Stimulated activated CD4-positive, alpha-beta T cell treated with anti-CD3 and anti-CD28 coated beads, TNF-alpha, amount 100 ng/mL, for 1 hour (primary cell): ENCODE measurements around the gene HAVCR2.
A peak's percentile ranks its signal among the peaks of the same experiment; 100 is the strongest.

Source experiments
- DNase-seq, 3 donors: peaks; one replicate each; pipeline ENCODE4 v3.0.0-alpha.2; 2020; ENCODE audit warnings: low read depth in 3 of 3, low spot score in 1 of 3

HAVCR2 gene

DNA sequence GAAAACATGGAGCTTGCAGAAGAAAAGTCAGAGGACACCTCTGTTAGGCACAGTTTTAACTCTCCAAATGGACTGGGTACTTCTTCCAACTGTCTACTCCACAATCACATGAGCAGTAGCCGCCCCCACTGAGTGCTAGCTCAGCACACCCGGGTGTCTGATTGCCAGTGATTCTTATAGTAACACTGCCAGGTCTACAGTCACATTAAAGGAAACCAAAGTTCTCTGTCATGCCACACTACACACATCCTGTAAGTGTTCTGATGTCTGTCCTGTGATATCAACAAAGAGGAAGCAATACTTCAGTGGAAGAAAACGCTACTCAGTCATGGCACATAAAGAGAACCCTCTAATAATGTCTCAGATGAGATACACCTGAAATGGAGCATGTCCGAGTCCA, at the start of gene HAVCR2:
TSS of gene HAVCR2 (minus strand) at position 69 of the 400 bp plus-strand sequence. CDS start at position 8, 61 bp downstream.
- no peak for DNase-seq

DNA sequence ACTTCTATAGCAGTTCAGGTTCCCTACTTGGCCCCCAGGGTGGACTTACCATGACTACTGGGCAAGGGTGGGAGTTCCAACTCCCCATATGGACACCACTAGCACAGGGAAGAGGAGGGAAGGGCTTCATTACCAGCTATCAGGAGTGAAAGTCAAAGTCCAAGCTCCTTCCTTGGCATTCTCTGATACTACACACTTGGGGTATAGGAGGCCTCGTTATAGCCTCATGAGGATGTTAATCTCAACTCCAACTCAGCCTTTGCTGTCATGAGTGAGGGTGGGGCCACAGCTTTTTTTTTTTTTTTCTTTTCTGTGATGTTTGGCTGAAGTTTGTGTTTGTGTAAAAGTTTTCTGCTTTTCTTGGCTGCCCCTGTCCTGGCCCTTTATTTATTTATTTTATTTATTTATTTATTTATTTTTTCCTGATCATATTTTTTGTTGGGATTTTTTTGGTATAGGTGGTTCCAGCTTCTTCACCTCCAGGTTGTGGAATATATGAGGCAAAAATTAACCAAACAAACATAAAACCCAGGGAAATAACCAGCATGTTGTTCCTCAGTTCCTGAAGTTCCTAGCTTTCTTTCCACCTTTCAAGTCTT, 48.5 kb upstream of the HAVCR2 start:
- DNase-seq, result no peak

DNA sequence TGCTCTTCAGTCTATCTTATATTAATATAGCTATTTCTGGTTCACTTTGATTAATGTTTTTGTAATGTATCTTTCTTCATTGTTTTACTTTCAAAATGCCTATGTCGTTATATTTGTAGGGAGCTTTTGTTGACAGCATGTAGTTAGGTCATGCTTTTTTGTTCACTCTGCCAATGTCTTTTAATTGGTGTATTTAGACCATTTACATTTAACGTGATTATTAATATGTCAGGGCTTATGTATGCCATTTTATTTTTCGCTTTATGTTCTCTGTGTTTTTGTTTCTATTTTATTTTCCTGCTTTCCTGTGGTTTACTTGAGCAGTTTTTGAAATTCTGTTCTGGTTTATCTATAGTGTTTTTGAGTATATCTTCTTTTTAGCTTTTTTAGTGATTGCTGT, 46.5 kb upstream of the HAVCR2 start:
- DNase-seq, result no peak

DNA sequence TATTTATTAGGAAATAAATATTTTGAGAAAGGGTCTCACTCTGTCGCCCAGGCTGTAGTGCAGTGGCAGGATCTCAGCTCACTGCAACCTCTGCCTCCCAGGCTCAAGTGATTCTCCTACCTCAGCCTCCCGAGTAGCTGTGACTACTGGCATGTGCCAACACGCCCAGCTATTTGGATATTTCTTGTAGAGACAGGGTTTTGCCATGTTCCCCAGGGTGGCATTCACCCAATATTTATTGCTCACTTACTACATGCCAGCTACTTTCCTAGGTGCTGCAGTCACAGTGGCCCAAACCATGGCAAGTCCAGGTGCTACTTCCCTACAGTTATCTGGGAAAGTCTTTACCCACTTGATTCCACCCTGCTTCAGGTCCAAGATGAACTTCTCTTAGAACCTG, 42.2 kb upstream of the HAVCR2 start:
- DNase-seq, result no peak

DNA sequence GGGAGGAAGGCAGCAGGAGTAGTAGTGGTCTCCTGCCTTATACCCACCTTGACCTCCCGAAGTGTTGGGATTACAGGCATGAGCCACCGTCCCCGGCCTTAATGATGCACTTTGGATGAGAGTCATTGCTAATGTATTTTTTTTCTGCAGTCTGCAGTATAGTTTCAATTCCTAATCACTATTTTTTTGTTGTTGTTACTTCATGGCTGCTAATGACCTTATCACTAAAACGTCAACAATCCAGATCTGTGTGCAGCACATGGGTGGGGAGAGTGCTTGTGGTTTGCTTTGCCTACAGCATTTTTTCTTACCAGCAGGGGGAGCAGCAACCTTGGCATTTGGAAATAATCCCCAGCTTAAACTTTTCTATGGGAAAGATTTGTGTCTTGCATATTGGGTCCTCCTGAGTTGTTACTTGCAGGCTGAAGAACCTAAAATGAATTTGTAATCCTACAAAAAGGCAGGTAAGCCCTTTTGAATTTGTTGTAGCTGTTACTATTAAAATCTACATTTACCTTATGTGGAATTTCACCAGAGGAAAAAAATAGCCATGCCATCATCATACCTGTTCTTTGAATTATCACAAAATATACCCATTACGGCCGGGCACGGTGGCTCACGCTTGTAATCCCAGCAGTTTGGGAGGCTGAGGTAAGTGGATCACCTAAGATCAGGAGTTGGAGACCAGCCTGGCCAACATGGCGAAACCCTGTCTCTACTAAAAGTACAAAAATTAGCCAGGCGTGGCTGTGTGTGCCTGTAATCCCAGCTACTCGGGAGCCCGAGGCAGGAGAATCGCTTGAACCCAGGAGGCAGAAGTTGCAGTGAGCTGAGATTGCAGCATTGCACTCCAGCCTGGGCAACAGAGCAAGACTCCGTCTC, 40.1 kb upstream of the HAVCR2 start:
- DNase-seq, result peak; percentile 56 to 69 (median 66)

DNA sequence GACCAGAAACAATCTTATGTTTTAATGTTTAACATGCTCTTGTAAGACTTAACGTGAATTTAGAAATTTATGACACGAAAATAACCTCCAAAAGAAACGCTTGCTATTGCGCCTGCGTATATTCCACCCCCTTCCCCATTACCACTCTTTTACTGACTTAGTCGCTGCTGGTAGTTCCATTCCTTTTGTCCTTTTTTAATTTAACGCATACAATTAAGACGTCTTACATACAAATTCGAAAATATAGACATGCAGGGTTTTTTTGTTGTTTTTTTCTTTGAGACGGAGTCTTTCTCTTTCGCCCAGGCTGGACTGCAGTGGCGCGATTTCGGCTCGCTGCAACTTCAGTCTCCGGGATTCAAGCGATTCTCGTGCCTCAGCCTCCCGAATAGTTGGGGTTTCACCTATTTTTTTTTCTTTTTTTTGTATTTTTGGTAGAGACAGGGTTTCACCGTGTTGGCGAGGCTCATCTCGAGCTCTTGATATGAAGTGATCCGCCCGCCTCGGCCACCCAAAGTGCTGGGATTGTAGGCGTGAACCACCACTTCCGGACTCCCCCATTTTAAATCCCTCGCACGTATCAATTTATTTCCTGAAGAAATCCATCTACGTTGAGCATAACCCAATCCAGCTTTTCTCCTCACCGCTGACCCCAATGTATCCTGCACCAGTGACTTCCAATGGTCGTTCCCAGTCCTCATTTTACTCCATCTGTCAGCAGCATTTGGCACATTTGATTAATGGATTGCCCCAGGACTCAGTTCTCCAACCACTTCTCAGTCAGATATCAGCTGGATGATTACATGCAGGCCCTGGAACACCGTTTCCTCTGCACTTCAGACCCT, 34.5 kb upstream of the HAVCR2 start:
- DNase-seq, result no peak

DNA sequence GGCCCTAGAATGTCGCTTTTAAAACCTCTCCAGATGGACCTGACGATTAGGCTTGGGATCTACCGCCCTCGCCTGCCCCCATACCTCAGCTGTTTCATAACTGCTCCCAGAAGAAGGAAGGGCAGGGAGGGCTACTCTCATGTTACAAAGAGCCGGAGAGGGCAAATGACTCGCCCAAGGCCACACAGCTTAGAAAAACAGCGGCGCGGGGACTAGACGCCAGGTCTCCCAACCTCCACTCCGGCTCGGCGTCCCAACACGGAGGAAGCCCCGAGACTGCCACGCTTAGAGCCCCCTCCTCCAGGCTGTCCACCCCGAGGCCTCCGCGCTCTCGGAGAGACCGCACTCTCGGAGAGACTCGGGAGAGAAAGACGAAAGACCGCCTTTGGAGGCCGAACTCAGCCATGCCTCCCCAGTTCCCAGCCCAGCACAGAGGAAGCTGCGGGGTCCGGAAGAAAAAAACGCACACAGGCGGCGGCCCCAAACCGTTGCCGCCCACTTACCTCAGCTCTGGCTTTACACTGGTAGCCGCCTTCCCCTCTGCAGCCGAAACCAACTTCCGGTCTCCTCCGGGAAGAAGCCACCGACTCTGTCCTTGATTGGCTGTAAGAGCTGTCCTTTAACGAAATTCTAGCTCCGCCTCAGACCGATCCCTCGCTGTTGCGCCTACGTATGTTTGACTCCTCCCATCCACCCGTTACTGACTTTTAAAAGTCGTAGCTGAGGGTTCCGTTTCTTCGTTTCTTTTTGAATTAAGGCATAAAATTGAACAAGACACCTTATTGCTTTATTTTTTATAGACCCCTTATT, 33.7 kb upstream of the HAVCR2 start, which contains the start of gene MED7:
TSS of gene MED7 (minus strand) at position 549 of the 810 bp plus-strand sequence. CDS start 3,434 bp downstream, outside the sequence.
- DNase-seq, result peak; percentile 64 to 86 (median 81)

DNA sequence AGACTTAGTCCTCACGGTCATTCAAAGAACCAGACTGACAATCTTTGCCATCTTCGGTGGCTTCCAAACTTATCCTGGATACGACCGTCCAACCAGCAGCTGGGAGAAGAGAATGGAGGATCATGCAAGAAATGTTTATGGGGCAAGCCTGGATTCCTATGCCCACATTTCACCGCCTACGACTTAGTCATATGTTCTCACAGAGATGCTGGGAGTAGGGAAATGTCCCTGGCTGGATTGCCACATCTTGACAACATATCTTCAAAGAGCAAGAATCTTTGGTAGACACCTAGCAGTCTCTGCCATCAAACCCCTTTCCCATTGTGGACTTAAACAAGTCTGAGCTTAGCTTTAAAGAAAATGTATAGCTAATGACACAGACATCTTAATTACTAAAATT, 28.8 kb upstream of the HAVCR2 start:
- DNase-seq, result no peak

DNA sequence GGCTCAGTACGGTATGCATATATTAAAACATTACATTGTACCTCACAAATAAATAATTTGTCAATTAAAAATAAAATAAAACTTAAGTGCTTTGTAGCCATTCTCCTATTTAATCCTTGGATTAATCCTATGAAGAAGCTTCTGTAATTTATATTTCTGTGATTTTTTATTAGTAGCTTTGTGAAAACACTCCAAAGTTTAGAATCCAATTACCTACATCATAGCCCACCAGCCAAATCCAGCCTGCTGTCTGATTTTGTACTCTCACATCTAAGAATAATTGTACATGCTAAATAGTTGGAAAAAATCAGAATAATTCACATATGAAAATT, 23.4 kb upstream of the HAVCR2 start:
- DNase-seq, result no peak

DNA sequence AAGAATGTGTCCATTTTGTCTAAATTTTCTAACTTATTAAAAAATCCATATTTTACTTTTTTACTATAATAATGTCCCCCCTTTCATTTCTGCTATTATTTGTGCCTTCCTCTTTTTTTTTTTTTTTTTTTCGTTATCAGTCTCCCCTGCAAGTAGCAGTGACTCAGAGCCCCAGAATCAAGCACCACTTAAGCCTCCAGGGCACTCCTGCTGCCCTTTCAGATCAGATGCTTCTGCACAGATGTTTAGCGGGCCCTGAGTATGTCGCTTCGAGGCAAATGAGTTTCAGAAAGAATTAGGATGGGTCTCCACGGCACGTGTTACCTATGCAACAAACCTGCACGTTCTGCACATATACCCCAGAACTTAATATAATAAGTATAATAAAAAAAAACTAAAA, 22.1 kb upstream of the HAVCR2 start:
- no peak for DNase-seq

DNA sequence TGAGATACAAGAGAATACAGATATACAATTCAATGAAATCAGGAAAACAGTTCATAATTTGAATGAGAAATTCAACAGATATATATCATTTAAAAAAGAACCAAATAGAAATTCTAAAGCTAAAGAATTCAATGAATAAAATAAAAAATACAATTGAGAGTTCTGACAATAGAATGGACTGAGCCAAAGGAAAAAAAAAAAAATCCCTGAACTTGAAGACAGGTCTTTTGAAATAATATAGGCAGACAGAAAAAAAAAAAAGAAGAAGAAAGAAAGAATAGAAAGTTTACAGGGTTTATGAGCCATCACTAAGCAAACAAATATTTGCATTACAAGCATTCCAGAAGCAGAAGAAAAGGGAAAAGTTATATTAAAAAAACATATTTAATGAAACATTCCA, 12.9 kb upstream of the HAVCR2 start:
- no peak for DNase-seq

DNA sequence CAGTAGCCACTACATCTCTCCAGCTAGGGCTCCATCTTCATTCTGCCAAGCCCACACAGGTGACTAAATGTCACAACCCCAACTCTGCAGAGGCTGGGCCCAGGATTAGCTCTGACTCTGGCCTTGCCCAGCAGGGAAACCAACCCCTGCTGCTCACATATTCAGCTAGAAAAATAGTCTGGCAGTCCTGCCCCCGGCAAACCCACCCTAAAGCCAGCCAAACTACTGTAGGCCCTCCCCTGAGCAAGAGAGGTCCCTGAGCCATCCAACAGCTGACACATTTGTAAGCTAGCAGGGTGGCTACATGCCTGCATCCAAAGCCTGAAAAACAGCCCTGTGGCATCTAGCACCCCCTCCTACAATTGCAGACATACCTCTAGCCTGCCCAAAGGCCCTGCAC, 11.3 kb upstream of the HAVCR2 start:
- no peak for DNase-seq

DNA sequence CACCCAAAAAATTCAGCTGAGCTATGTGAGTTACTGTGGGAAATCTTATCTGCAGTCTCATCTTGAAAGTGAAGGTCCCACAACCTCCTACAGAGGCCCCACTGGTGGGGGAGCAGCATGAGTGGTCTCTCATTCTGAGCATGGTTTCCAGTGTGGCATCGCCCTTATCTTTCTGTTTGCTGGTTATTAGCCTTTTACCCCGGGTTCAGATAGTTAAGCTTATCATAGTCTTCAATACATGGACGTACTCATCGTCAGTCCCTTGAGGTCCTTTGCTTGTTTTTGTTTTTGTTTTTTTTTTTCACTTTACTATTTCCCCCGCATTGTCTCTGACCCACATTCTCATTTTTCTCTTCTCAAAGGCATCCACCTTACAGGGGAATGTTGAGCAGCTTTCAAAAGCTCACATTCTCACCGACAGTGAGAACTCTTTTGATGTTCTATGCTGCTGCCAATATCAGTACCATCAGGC, 7.7 kb upstream of the HAVCR2 start:
- DNase-seq, result no peak

DNA sequence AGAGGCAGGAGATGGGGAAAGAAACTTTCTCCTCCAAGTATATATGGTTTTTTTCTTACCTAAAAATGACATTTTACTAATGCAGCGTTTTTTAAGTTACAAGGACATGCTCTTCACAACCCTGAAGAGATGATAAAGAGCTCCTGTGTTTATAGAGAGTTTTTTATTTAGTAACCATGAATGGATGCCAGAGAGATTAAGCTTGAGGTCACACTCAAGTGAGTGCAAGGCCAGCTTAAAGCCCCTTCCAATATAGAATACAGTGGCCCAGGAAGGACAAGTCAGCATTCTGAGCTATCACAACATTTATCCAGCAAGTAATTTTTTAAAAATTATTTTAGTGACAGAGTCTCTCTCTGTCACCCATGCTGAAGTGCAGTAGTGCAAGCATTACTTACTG, 6.7 kb upstream of the HAVCR2 start:
- no peak for DNase-seq

DNA sequence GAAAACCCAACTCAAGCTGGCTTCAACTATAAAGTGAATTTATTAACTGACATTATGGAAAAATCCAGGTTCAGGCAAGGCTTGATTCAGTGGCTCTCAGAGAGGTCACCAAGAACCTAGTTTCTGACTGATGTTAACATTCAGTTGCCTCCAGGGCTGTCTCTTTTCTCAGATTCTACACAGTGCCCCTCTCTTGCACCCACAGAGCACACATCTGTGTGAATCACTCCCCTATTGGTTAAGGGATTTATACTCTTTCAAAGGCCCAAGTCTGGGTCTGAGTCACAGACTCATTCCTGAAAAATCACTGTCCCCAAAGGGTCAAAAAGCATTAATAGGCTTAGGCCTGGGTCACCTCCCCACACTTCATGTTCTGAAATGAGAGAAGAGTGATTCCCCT, 6.2 kb upstream of the HAVCR2 start:
- no peak for DNase-seq

DNA sequence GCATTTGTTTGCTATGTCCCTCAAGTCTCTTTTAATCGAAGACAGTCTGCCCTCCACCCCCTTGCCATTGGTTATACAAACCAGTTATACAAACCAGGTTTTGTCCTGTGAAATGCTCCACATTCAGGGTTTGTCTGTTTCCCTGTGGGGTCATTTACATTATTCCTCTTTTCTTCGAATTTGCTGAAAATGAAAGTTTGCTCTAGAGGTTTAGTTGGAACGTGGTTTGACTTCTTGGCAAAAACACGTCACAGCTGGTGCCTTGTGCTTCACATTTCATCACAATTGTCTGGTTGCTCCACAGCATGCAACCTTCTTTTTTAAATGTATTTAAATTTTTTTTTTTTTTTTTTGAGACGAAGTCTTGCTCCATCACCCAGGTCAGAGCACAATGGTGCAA, 4.2 kb upstream of the HAVCR2 start:
- no peak for DNase-seq

DNA sequence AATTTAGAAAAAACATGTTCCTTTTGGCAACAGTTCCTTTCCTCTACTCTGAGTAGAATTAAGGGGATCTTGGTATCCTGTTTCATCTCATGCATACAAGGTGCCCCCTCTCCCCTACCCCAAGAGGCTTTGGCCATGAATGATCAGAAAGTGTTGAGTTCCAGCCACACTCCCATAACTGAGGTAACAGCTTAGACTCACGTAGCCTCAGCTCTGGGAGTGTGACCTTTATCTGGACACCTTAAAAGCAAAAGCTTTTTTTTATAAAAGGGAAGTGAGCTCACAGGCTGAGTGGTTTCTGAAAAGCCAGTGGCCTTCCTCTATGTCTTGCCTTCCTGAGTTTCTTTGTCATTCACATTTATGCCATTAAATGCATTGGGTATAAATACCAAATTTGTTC, 900 bp upstream of the HAVCR2 start:
- DNase-seq, result no peak

DNA sequence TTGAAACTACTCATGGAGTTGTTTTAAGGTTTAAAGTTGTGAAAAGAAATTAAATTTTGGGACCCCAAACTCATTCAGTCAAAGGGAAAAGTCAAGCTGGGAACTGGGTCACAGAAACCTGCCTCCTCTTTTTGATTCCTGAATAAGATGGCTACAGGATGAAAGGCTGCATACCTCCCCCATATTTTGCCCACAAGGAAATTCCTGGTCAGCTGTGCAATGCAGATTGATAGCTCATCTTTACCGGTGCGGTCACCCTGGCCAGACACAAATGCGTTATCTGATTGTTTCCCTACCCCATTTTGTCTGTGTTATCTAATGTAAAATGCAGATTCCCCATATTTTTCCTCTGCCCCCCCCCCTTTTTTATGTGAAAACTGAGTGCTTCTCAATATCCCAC, 1.3 kb downstream of the HAVCR2 start:
- DNase-seq, result no peak

DNA sequence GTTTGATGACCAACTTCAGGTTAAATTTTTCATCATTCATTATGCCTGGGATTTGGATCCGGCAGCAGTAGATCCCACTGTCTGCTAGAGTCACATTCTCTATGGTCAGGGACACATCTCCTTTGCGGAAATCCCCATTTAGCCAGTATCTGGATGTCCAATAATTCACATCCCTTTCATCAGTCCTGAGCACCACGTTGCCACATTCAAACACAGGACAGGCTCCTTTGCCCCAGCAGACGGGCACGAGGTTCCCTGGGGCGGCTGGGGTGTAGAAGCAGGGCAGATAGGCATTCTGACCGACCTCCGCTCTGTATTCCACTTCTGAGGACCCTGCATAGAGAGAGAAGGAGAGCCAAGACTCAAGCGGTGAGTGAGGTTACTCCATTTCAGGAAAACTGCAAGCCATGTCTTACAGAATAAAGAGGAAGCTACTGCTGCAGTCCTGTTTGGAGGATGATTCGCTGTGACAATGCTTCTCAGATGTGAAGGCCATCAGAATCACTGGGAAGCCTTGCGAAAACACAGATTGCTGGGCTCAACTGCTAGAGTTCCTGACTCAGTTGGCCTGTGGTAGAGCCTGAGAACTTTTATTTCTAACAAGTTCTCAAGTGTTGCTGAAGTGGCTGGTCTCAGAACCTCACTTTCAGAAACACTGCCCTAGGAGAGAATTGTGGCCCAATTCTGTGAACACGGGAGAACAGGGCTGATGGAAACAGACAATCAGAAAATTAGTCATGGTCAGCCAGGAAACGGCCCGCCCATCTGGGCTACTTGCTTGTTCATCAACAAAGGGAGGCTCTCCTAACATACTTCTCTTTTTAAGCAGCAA, 2.0 kb downstream of the HAVCR2 start:
- DNase-seq, result no peak

DNA sequence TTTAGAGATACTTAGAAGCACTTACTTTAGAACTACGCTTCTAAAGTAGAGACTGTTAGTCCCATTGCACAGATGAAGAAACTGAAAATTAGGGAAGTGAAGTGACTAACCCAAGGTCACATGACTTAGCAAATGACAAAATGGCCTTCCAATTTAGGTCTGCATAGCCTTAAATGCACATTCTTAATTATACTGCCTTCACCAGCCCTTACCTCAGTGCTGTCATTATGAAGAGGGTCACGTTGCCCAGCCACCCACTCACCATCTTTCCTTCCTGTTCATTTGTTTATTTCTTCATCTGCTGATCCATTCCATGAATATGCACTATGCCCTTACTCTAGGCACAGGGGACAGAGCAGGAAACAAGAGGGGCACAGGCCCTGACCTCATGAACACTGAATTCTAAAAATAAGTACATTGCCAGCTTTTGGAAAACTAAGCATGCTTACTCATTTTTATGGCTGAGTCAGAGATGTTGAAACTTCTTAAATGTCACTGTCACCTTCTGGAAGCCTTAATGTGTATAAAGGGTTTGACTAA, 8.6 kb downstream of the HAVCR2 start:
- DNase-seq, result no peak
